HG03432 (cell line): ENCODE results near the gene TOP3B.

Experiments used
- ATAC-seq: cut with Tn5 transposase; IDR thresholded peaks from one replicate; pipeline ENCODE4 v1.9.1; 2021; ENCODE audit warnings: mild to moderate bottlenecking, moderate library complexity; ENCODE audit not compliant: unreplicated experiment

TOP3B gene

DNA sequence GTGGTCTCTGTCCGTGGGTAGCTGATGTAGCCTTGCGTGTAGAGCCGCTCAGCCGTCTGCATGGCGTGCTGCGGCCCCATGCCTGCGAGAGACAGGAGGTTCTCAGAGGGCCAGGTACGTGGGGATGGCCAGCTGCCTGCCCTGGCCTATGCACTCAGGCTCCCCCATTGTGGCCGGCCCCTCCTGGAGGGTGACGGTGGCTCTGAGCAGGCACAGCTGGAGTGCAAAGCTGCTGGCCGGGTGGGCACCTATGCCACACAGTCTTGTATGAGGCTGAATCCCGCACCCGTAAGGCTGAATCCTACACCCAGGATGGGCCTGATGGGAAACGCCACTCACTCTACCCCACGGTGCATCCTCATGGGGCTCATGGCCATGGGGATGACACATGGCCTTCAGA lies 18.4 kb downstream of the TOP3B start:
- no peak for ATAC-seq

DNA sequence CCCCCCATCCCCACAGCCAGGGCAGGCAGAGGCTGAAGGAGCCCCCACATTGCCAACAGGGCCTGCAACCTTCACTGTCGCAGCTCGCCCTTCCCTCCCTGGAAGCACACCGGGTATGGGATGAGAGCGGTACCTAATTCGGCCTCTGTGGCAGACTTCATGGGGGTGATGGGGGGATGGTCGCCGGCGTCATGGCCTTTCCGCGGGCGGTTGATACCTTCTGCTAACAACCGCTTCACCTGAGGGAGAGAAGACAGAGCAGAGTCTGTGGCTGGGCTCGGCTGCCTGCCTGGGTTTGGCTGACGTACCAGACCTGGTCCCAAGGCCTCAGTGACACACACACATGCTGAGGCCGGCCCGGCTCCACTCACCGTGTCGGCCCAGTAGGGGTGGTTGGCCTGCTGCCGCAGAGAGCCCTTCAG lies 18.8 kb downstream of the TOP3B start:
- no peak for ATAC-seq

DNA sequence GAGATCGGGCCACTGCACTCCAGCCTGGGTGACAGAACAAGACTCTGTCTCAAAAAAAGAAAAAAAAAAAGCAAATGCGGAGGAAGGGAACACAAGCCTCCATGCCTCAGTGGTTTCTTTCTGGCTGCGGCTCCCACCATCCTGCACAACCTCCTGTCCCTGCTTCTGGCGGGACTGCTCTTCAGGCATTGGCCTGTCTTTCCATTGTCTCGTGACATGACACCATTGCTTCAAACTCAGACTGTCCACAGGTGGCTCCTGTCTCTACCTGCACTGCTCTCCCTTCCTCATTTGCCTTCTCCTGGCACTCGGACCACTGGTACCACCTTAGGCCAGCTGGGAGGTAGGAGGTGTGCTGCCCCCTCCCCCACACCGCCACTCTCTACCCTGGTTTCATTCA lies 19.3 kb downstream of the TOP3B start:
- no peak for ATAC-seq

GRCh38 chr22:21962655-21962949 lies 20.0 kb downstream of the TOP3B start:
- ATAC-seq, result no peak

GRCh38 chr22:21961886-21962654 lies 20.5 kb downstream of the TOP3B start:
- ATAC-seq, result no peak

DNA sequence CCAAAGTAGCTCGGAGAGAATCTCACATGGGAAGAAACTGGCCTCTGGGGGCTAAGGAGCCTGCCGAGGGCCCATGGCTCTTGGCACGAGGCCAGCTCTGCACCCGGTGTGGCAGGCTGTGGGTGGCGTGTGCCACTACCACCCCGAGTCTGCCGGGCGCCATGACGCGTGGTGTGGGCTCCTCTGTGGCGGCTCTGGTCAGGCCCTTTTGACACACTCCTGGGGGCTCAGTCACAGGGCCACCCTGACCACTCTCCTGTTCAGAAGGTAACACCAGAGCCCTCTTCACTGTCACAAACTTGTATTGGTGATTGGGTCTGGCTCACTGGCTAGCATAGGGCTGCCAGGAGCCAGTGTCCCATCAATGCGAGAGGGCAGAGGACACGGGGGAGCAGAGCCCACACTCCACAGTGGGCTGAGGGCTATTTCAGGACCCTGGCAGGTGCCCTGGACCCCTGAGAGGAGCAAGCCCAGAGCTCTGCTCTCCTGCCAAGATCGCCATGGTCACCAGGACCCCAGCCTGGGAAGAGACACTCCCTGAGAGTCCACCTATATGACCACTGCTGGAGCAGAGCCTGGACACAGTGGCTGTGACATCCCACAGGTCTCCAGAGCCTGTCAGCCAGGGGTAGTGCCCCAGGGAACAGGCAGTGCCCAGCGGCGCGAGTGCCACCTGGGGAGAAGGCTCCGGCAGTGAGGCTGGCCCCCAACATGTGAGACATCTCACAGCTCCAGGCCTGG lies 21.3 kb downstream of the TOP3B start:
- no peak for ATAC-seq

DNA sequence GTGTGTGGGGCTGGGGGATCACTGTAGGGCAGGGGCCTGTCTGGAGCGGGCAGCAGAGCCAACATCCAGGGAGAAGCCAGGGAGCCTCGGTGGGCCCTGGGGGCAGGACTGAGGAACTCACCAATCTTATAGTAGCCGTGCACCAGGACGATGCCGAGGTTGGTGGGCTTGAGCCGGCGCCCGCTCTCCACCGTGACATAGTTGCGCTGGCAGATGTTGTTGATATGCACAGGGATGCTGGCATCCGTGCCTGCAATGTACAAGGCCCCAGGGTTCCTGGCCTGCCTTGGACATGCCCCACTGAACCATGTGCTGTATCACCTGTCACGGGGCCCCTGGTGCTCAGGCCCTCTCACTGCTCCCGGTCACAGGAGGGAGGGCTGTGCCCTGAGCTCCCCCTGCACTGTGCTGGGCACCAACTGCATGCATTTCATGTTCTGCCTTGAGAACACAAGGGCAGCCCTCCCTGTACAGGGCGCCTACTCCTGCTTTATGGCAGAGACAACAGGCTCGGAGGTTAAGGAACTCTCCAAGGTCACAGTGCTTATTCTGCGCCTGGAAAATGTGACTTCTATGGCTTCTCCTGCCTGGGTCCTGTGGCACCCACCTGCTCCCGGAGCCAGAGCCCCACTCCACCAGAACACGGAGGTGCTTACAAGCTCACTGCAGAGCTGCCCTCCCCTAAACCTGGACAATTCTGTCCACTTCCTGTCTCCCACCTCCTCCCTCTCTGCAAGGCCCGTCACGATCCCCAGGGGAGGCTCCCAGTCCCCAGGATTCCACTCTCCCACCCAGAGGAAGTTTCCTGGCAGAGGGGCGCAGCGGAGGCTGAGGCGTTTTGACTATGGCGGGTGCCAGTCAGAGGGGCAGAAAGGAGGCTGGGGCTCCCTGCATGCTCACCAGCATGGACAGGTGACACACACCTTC lies 22.1 kb downstream of the TOP3B start:
- ATAC-seq, result no peak

GRCh38 chr22:21959274-21960074 lies 23.1 kb downstream of the TOP3B start:
- ATAC-seq, result no peak

GRCh38 chr22:21958360-21959273 lies 24.0 kb downstream of the TOP3B start:
- ATAC-seq, result no peak

DNA sequence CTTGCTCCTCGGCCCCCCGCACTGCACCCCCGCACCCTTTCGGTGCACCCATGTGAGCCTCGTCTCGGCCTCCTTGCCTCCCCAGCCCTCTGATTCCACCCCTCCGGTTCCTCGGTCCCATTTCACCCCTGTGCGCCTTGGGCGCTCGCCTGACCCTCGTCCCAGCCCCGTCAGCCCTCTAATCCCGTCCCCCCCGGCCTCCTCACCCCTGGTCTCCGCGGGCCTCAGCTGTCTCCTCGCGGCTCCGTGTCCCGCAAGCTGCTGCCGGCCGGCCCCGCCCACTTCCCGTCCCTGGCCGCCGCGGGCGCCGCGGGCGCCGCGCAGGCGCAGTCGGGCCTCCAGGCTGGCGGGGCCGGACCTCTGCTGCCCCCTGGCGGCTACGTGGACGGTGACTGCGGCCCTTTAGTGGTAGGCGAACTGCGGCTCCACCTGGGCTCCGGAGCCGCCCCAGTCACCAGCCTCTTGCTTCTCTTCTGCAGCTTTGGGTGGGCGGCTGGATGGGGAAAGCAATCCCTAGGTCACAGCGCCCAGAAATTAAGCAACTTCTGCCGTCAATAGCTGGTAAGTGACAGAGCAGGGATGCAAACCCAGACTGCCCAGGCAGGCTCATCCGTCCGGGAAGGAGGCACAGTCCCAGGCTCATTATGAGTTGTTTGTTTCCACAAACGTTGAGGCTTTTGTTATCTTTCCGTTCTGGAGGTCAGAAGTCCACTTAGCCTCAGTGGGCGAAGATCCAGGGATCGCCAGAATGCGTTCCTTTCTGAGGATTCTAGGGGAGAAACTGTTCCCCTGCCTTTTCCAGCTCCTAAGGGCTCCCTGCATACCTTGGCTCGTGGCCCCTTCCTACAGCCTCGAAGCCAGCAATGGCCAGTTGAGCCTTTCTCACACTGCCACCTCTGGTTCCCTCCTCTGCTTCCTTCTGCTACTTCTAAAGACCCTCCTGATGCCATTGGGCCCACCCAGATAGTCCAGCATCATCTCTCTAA lies 29.7 kb downstream of the TOP3B start, which contains the start of gene PPM1F:
PPM1F (minus strand) TSS at position 263 of the 986 bp plus-strand sequence. CDS start 6,800 bp downstream, outside the sequence.
- peak; percentile 77 for ATAC-seq

- ATAC-seq, result peak; percentile 40
These were observed 30.6 kb downstream of the TOP3B start for GRCh38 chr22:21951931-21952465.

DNA sequence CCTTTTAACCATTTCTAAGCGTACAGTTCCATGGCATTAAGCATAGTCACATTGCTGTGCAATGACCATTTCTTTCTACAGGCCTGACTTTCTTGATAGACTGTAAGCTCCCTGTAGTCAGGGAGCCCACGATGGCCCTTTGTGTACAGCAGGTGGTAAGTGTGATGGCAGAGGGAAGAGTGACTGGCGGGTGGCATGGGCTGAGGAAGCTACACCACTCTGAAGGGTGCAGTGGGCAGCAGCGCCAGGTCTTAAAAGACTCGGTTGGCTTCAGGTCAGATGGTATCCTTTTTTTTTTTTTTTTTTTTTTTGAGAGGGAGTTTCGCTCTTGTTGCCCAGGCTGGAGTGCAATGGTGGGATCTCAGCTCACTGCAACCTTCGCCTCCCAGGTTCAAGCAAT lies 31.5 kb downstream of the TOP3B start:
- ATAC-seq, result no peak

GRCh38 chr22:21949948-21950347 lies 32.6 kb downstream of the TOP3B start:
- ATAC-seq, result no peak

DNA sequence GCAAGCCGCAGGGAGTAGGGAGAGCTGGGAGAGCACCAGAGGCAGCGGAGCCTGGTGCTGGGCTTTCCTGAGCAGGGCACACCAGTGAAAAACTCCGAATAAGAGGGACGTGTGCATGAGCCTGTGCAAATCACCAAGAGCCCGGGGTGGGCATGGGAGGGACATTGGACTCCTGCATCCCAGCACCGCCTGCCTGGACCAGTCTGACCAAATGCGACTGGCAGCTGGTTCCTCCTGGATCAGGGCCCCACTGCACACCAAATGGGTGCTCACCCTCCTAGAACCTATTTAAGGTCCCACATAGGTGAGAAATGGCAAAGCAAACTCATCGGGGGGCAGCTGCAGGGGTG lies 33.0 kb downstream of the TOP3B start:
- ATAC-seq, result no peak

DNA sequence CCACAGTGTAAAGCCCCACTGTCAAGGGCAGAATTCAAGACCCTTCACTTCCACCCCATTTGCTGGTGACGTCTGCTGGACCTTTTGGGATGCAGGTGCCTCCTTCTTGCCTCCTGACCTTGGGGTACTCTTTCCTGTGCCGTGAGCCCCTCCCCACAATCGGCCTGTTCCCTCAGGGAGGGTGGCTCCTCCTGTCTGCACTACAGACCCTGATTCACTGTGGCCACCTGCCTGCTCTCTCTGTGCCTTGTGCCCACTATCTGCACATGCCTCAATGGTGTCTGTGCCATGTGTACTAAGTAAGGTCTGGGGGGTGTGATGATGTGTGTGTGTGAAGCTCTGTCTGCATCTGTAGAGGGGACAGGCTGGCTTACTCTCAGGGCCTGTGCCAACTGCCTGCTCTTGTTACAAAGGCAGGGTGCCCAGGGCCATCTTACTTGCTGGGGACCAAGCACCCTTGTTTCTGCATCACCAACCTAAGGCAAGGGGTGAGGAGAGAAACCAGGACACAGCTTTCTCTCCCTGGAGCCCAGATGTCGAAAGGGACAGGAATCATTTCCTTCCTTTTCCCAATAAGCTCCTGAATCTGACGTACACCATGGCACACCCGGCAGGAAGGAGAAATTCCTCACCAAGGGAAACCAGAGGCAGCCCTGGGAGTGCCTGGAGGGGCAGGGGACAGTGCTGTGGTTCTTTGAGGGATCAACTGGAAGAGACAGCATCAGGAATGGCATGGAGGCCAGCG lies 33.6 kb downstream of the TOP3B start:
- no peak for ATAC-seq

DNA sequence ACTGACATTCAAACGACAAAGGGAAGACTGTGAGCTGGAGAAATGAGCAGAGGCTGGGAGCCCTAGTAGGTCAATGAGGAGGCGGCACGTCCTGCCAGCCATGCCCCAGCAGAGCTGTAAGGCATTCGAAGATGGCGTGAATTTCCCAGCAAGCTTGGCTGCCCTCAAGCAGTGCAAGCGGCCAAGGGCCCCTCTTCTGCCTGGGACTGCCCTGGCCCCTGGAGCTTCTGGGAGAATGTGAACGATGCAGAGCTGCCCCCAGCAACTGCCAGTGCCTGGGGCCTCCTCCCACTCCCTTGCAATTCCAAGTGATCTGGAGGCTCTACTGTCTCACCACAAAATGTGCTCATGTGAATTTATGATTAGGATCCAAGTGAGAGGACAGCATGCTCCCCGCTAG lies 34.2 kb downstream of the TOP3B start:
- no peak for ATAC-seq
